ENCODE results near the gene GNE.
A peak's percentile ranks its signal among the peaks of the same experiment; 100 is the strongest.

Gene GNE

GRCh38 chr9:36166168-36166927, 91.9 kb downstream of the GNE start:
- peak; percentile 56 for DNase-seq (ENCODE audit: low spot score)

DNA sequence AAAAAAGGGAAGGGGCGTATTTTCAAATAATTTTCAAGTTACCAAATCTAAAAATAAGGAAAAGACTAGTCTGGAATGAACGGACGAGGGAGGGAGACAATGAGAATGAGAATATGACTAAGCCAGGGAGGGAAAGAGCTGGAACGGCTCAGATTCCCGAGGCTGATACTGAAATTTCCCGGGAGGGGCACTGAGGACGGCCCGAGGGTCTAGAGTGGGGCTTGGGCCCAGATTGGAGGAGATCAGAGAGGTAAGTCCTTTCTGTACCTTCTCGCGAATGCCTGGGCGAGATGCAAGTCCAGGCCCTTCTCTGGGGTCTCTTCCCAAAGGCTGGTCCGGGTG, 92.5 kb downstream of the GNE start:
- no peak for DNase-seq (ENCODE audit: low spot score)

DNA sequence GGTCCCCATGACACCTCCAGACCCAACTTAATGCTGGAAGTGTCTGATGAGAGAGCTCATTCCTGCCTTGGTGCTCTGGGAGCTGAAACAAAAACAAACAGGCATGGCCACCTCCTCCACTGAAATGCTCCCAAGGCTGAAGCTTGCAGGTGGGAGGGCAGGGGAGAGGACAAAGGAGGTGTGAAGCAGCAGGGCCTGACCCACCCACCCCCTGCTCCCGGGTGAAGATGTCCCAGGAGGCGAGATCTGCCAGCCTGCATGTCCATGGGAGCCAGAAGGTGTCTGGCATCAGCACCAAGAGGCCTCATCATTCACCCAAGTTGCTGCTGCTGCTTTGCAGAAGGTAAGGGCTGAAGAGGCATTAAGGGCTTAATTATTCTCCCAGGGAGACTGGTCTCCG, 93.3 kb downstream of the GNE start:
- no peak for DNase-seq (ENCODE audit: low spot score)

All from pons (tissue), 1 donor.